SK-N-MC (cell line): Measurements from ENCODE around the gene AGPAT2.
A peak's percentile ranks its signal among the peaks of the same experiment; 100 is the strongest.

ENCODE experiments used
- DNase-seq: peaks from one replicate; pipeline ENCODE4 v3.0.0-alpha.2; 2011; ENCODE audit warnings: low read depth, low spot score
- H3K27ac ChIP-seq: fragments of 200-600 bp; sonication (generic); 2 replicates; pipeline ENCODE4 v1.5.1; 2016; ENCODE audit warnings: mixed run types
- H3K36me3 ChIP-seq: fragments of 200-600 bp; sonication (generic); 2 replicates; pipeline ENCODE4 v1.6.1; 2017; ENCODE audit warnings: antibody characterized with exemption, low read length, mixed read lengths; ENCODE audit not compliant: insufficient read depth
- H3K4me3 ChIP-seq: fragments of 200-600 bp; sonication (generic); 2 replicates; pipeline ENCODE4 v1.5.1; 2016
- H3K9ac ChIP-seq: fragments of 200-600 bp; sonication (generic); 2 replicates; pipeline ENCODE4 v1.8.0; 2017; ENCODE audit warnings: mixed run types, mixed read lengths; ENCODE audit not compliant: insufficient read length
- H3K9me3 ChIP-seq: fragments of 200-600 bp; sonication (generic); 2 replicates; pipeline ENCODE4 v1.6.1; 2017; ENCODE audit warnings: low read depth, mild to moderate bottlenecking, antibody characterized with exemption, low read length, moderate library complexity, mixed read lengths
- EZH2 ChIP-seq: fragments of 200-600 bp; sonication (generic); IDR thresholded peaks from one replicate; pipeline ENCODE4 v1.6.1; 2017; ENCODE audit warnings: antibody characterized with exemption
- FOXP2 ChIP-seq: optimal IDR thresholded peaks from 2 replicates; pipeline ENCODE3; 2011; ENCODE audit warnings: mild to moderate bottlenecking, moderate library complexity; ENCODE audit not compliant: insufficient read depth; ENCODE audit errors: extremely low read length, control extremely low read depth
- POLR2AphosphoS5 ChIP-seq: IDR thresholded peaks from 2 replicates; pipeline ENCODE4 v1.6.1; 2012; ENCODE audit warnings: mild to moderate bottlenecking, low read depth, low read length, borderline replicate concordance

The AGPAT2 gene

DNA sequence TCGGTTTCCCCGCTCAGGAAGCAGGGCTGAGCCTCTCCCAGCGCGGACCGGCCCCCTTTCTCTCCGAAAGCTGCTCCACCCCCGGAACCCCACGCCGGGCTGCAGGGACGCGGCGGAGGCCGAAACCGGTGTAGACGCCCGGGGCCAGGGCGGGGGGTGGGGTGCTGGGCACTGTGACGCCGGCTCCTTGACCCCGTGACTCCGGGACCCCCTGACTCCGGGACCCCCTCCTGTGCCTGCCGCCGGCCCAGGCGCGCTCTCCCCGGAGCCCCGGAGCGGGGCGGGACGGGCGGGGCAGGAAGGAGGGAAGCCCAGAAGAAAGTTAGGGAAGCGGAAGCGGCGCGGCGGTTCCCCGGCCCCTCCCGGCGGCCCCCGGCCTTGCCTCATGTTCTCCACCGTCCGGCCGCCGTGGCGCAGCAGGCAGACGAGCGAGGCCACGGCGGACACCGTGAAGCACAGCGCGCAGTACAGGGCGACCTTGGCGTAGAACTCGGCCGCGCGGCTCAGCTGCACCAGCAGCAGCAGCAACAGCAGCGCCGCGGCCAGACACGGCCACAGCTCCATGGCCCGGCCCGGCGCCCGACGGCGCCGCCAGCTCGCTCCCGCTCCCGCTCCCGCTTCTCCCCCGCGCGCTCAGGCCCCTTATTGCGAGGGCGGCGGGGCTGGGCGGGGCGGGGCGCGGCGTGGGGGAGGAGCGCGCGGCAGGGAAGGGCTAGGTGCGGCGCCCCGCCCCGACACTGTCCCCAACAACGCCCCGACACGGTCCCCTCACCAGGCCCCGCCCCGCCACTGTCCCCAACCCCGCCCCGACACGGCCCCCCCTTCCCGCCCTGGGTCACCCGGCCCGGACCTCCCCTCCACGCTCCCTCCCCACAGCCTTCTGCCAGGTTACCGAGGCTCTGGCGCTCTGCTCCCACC is at the start of gene AGPAT2:
Gene AGPAT2 (minus strand): TSS at position 664 of the 918 bp plus-strand sequence. CDS start 100 bp downstream, at position 564.
- Histone ChIP-seq H3K9ac (peak within 1 kb of the TSS; percentile 81), H3K36me3 (no peaks in the 10 kb centered on the region), H3K4me3 (peak within 1 kb of the TSS; percentile 90), H3K27ac (no peak within 1 kb of the TSS), H3K9me3 (no peaks in the 10 kb centered on the region)
- no peak for DNase-seq
- TF ChIP-seq EZH2: no peak
- peak; percentile 63; the same call in 1 of the 2 replicates for TF ChIP-seq POLR2AphosphoS5

DNA sequence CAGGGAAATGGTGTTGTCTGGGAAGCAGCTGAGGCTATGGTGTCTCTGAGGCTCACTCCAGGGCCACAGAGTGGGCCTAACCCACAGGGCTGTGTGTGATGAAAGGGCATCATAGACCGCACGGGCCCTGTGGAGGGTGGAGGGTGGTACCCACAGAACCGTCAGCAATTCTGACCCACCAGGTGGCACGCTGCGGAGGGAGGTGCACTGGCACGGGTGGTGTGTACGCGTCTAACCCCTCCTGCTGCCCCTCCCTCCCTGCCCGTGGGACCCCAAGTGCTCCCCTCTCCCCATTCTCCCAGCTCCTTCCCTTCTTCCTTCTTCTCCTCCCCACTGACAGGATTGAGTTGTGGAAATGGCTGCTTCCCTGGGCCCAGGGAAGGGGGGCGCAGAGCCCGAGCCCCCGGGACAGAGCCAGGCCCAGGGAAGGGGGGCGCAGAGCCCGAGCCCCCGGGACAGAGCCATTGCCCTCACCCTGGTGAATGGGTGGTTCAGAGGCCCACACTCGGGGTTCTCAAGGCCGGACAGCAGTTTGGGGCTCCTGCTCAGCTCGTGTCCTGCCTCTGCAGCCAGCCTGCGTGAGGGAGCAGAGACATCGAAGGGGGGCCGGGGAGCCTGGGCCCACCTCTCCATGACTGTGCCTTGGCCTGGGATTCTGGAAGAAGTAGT is 48.7 kb upstream of the AGPAT2 start:
- TF ChIP-seq EZH2 (no peak), FOXP2 (no peak), POLR2AphosphoS5 (no peak)
- Histone ChIP-seq H3K36me3 (no peaks in the 10 kb centered on the region), H3K4me3 (no peak overlapping the region), H3K9me3 (no peaks in the 10 kb centered on the region), H3K27ac (no peak overlapping the region), H3K9ac (no peak overlapping the region)
- no peak for DNase-seq

DNA sequence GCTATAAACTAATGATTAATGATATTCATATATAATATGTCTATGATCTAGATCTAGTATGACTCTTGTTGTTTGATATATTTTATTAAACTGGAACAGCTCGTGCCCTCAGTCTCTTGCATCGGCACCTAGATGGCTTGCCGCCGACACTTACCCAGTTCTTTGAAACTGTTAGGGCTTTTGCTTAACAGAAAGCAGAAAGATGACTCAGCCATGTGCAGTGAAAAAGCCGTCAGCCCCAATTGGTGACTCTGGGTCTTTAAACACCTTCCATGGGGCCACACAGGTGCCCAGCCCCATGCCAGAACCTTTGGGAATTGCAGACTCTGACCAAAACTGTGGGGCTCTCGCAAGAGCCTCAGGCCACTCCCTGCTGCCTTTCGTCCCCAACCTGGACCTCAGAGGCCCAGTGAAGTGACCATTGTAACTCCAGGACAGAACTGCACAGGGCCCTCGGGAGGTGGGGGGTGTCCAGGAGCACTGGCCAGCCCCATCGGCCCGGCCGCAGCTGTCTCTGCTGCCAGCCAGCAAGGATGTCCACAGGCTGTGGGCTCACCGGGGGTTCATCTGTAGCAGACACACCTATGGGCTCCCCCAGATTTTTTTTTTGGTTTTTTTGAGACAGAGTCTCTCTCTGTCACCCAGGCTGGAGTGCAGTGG is 47.7 kb upstream of the AGPAT2 start:
- H3K9ac ChIP-seq: no peak overlapping the region
- H3K36me3 ChIP-seq: no peaks in the 10 kb centered on the region
- no peak for TF ChIP-seq POLR2AphosphoS5
- H3K27ac ChIP-seq: no peak overlapping the region
- no peak for DNase-seq
- no peaks in the 10 kb centered on the region for H3K9me3 ChIP-seq
- no peak overlapping the region for H3K4me3 ChIP-seq

DNA sequence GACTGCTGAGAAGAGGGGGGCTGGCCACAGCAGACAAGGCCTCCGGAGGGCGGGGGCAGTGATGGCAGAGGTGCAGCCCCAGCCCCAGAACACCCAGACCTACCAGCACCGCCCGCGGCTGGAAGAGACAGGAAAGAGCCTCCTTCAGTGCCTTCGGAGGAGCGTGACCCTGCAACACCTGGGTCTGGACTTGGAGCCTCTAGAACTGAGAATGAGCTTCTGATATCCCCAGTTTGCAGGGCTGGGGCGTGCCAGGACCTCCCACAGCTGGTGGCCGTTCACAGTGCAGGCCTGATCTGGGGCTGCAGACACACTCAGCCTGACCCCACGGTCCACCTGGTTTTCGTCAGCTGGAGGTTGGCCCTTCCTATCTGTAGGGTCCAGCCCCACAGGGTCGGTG is 46.4 kb upstream of the AGPAT2 start:
- Histone ChIP-seq H3K9me3 (no peaks in the 10 kb centered on the region), H3K9ac (no peak overlapping the region), H3K27ac (no peak overlapping the region), H3K4me3 (no peak overlapping the region), H3K36me3 (no peaks in the 10 kb centered on the region)
- DNase-seq: no peak
- TF ChIP-seq FOXP2 (no peak), EZH2 (no peak), POLR2AphosphoS5 (no peak)

DNA sequence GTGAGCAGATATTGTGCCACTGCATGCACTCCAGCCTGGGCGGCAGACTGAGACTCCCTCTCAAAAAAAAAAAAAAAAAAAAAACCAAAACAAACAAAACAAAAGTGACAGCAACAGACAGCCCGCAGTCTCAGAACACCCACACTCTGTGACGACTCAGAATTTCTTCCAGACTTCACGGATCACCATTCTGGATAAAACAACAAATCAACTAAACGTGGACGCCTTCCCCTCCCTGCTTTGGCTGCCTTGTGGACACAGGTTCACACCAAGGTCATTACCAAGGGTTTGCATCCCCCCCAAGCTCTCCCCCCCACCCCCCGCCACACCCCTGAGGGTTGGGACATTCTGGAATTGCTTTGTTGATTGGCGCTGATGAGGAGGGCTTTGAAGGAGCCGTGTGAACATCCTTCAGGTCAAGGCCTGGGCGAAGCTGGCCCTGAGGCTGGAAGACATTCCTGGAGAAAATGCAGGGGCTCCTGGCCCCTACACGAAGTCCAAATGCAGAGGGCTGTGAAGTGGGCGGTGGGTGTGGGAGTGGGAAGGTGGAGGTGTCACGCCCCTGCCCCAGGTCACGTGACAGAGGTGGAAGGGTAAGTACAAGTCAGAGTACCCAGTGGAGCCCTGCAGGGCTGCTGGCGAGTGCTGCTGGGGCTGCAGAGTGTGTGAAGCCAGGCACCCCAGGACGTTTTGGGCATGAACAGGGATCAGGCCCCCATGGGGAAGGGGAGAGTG is 45.4 kb upstream of the AGPAT2 start:
- H3K9me3 ChIP-seq: no peaks in the 10 kb centered on the region
- H3K36me3 ChIP-seq: no peaks in the 10 kb centered on the region
- H3K9ac ChIP-seq: no peak overlapping the region
- TF ChIP-seq EZH2 (no peak), POLR2AphosphoS5 (no peak), FOXP2 (no peak)
- no peak overlapping the region for H3K27ac ChIP-seq
- DNase-seq: no peak
- H3K4me3 ChIP-seq: no peak overlapping the region

DNA sequence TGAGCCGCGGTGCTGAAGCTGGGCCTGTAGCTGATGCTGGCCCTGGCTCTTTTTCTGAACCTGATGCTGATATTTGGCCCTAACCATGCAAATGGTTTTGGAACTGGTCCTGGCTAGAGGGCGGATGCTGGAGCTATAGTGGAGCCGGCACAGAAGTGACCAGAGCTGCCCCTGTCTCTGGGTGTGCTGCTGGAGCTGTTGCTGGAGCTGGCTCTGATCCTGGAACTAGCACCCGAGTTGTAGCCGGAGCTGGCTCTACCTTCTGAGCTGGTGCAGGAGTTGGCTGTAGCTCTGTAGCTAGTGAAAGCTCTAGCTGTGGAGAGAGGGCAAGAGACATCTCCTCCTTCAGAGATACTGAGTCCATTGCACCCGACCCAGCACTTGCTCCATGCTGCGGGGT is 42.7 kb upstream of the AGPAT2 start:
- Histone ChIP-seq H3K9ac (peak overlapping the region; percentile 98), H3K36me3 (peaks cover 21% of the 10 kb centered on the region), H3K27ac (no peak overlapping the region), H3K9me3 (no peaks in the 10 kb centered on the region), H3K4me3 (peak overlapping the region; percentile 82; the same call in 1 of the 2 replicates)
- no peak for DNase-seq
- TF ChIP-seq POLR2AphosphoS5 (no peak), FOXP2 (no peak), EZH2 (no peak)

DNA sequence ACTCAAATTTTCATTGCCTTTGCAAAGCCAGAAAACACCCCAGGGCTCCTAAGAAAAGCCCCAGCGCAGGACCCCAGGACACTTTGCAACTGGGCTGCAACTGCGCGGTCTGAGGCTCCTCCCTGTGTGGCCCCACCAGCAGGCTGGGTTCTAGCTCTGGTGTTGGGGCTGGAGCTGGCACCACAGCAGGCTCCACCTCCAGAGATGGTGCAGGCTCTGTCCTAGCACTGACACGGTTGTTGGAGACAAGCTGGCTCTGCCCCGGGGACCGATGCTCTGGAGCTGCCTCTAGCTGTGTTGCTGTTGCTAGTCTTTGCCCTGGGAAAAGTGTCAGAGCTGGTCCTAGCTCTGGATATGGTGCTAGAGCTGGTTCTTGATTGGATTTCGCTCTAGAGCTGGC is 41.9 kb upstream of the AGPAT2 start:
- Histone ChIP-seq H3K36me3 (peaks cover 29% of the 10 kb centered on the region), H3K4me3 (peak overlapping the region; percentile 82), H3K27ac (peak overlapping the region; percentile 74; the same call in 1 of the 2 replicates), H3K9ac (peak overlapping the region; percentile 98), H3K9me3 (no peaks in the 10 kb centered on the region)
- 0 out of 2 replicates have a peak, but pooled peaks have one; percentile 42 for TF ChIP-seq POLR2AphosphoS5
- TF ChIP-seq FOXP2: no peak
- no peak for TF ChIP-seq EZH2
- DNase-seq: no peak
